NCI-H510A (cell line): ENCODE measurements around the gene GRIK4.

Source experiments
- DNase-seq: peaks from one replicate; lab custom pipeline; 2025; lab: John Stamatoyannopoulos, UW

Gene GRIK4

GRCh38 chr11:120883404-120884080 lies 372.0 kb downstream of the GRIK4 start:
- no peak for DNase-seq

GRCh38 chr11:120884154-120885020 lies 372.8 kb downstream of the GRIK4 start:
- no peak for DNase-seq

- no peak for DNase-seq
Measured at GRCh38 chr11:120890609-120891320, 379.2 kb downstream of the GRIK4 start.

- DNase-seq, result no peak
Measured at GRCh38 chr11:120893440-120894201, 382.1 kb downstream of the GRIK4 start.

GRCh38 chr11:120894202-120894985 lies 382.8 kb downstream of the GRIK4 start:
- DNase-seq, result no peak

GRCh38 chr11:120896687-120897086 lies 385.1 kb downstream of the GRIK4 start:
- DNase-seq, result no peak

GRCh38 chr11:120898568-120898967 lies 387.0 kb downstream of the GRIK4 start:
- DNase-seq, result no peak

- DNase-seq, result no peak
Measured at GRCh38 chr11:120899720-120900119, 388.2 kb downstream of the GRIK4 start.

GRCh38 chr11:120900643-120901042 lies 389.1 kb downstream of the GRIK4 start:
- no peak for DNase-seq

GRCh38 chr11:120903686-120904085 lies 392.1 kb downstream of the GRIK4 start:
- DNase-seq, result no peak

- DNase-seq, result no peak
Measured at GRCh38 chr11:120904116-120904515, 392.6 kb downstream of the GRIK4 start.

- no peak for DNase-seq
Measured at GRCh38 chr11:120906766-120907165, 395.2 kb downstream of the GRIK4 start.

GRCh38 chr11:120907971-120908370 lies 396.4 kb downstream of the GRIK4 start:
- no peak for DNase-seq

- DNase-seq, result no peak
Measured at GRCh38 chr11:120908461-120909181, 397.1 kb downstream of the GRIK4 start.

- DNase-seq, result no peak
Measured at GRCh38 chr11:120909676-120910416, 398.3 kb downstream of the GRIK4 start.

GRCh38 chr11:120911943-120912342 lies 400.4 kb downstream of the GRIK4 start:
- DNase-seq, result no peak

GRCh38 chr11:120912504-120912903 lies 401.0 kb downstream of the GRIK4 start:
- DNase-seq, result no peak

- no peak for DNase-seq
Measured at GRCh38 chr11:120912915-120913314, 401.4 kb downstream of the GRIK4 start.

- DNase-seq, result no peak
Measured at GRCh38 chr11:120914021-120914420, 402.5 kb downstream of the GRIK4 start.

GRCh38 chr11:120914601-120915000 lies 403.1 kb downstream of the GRIK4 start:
- DNase-seq, result no peak
